Smooth muscle cell of trachea (primary cell): ENCODE data around the gene ERAL1. TPM values are rescaled to one million over a fixed set of nuclear protein-coding genes. Genes with fewer than 3 reads are reported as not detected.

ENCODE experiments used
- total RNA-seq: library from RNA; depleted of rRNA; stranded (reverse); fragments of >200 nt; gene quantifications from 2 replicates; pipeline ENCODE4 v1.2.1, GENCODE V29; 2014

ERAL1 gene
- 32.7 and 35.4 TPM in 2 replicates for total RNA-seq

GRCh38 chr17:28854457-28855335, at the start of gene ERAL1:
Gene ERAL1, plus strand, starts transcription at chr17:28855016. Its CDS starts 19 bp downstream, at chr17:28855035.

GRCh38 chr17:28842282-28843012, 12.4 kb upstream of the ERAL1 start, which contains the start of gene FAM222B:
Gene FAM222B, minus strand, starts transcription at chr17:28842790. Its CDS starts 76,123 bp downstream, at chr17:28766667.

GRCh38 chr17:28896884-28897768, 42.3 kb downstream of the ERAL1 start, which contains the start of gene FLOT2:
Gene FLOT2, minus strand, starts transcription at chr17:28897733. Its CDS starts 159 bp downstream, at chr17:28897574.

DNA sequence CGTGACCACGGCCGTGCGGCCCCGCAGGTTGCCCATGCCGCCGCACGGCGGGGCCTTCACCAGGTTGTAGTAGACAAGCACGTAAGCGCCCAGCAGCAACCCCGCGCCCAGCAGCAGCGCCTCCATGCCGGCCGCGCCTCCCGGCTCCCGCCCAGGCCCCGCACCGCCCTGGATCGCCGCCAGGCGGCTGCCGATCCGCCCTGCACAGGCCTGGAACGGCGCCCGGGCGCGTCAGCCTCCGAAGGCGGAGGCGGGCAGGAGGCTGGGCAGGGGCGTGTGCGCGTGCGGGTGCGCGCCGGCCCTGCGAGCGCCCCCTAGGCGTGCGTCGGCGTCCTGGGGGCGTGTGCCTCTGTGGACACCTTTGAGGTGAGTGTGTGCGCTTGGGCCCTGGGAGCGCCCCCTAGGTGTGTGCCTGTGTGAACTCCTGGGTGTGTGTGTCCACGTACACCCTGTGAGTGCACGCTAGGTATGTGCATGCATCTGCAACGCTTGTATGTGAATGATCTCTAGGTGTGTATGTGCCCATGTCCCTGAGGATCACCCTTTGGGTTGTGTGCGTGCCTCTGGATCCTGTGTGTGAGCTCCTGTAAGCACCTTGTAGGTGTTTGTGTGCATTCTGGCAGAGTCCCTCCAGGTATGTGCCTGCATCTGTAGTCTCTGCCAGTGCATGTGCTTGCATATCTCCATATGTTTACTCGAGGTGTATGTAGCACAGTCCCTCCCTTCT, 48.2 kb downstream of the ERAL1 start, which contains the start of gene DHRS13:
Gene DHRS13 (minus strand): TSS at position 261 of the 727 bp plus-strand sequence. CDS start 135 bp downstream, at position 126.

Other genes starting within 250 kb of the ERAL1 start
- gene RSKR, start 240.8 kb upstream of the ERAL1 start, total RNA-seq: 5.1 and 5.8 TPM in 2 replicates
- 154 and 173 TPM in 2 replicates for gene BLTP2, start 209.9 kb upstream of the ERAL1 start, total RNA-seq
- gene SDF2, start 193.1 kb upstream of the ERAL1 start, total RNA-seq: 49.8 and 56.4 TPM in 2 replicates
- 55.9 and 59.9 TPM in 2 replicates for gene SUPT6H, start 192.8 kb upstream of the ERAL1 start, total RNA-seq
- 1.9 and 3.1 TPM in 2 replicates for gene PROCA1, start 143.1 kb upstream of the ERAL1 start, total RNA-seq
- gene RAB34, start 137.1 kb upstream of the ERAL1 start, total RNA-seq: 239 and 240 TPM in 2 replicates
- 437 and 574 TPM in 2 replicates for gene RPL23A, start 135.0 kb upstream of the ERAL1 start, total RNA-seq
- 4.1 and 7.1 TPM in 2 replicates for gene TLCD1, start 128.8 kb upstream of the ERAL1 start, total RNA-seq
- gene NEK8, start 126.2 kb upstream of the ERAL1 start, total RNA-seq: 4.4 and 5.6 TPM in 2 replicates
- gene TRAF4, start 111.0 kb upstream of the ERAL1 start, total RNA-seq: 14.3 and 26.8 TPM in 2 replicates
- gene FAM222B, start 12.2 kb upstream of the ERAL1 start, total RNA-seq: 4.0 and 5.2 TPM in 2 replicates
- 57.9 and 64.6 TPM in 2 replicates for gene FLOT2, start 42.7 kb downstream of the ERAL1 start, total RNA-seq
- 7.0 and 10.3 TPM in 2 replicates for gene DHRS13, start 48.1 kb downstream of the ERAL1 start, total RNA-seq
- gene PHF12, start 96.5 kb downstream of the ERAL1 start, total RNA-seq: 16.1 and 22.5 TPM in 2 replicates
- gene SEZ6, start 151.0 kb downstream of the ERAL1 start, total RNA-seq: not detected in 2 replicates
- gene PIPOX, start 188.1 kb downstream of the ERAL1 start, total RNA-seq: 2.9 and 3.0 TPM in 2 replicates